Stimulated activated CD4-positive, alpha-beta T cell treated with anti-CD3 and anti-CD28 coated beads, Interleukin-12 subunit alpha, Interleukin-12 subunit beta, amount 100 ng/mL, for 4 hours (primary cell): Measurements from ENCODE around the gene CFAP161.

Experiments
- DNase-seq: peaks from one replicate; pipeline ENCODE4 v3.0.0-alpha.2; 2020

Gene CFAP161

GRCh38 chr15:81133782-81134461 lies at the start of gene CFAP161:
TSS of gene CFAP161 (plus strand) at chr15:81134270. CDS start at chr15:81134330, 60 bp downstream.
- peak; percentile 24 for DNase-seq

- no peak for DNase-seq
Measured at GRCh38 chr15:81084716-81085115, 49.4 kb upstream of the CFAP161 start.

GRCh38 chr15:81085213-81085612 lies 48.9 kb upstream of the CFAP161 start:
- no peak for DNase-seq

- DNase-seq: no peak
Measured at GRCh38 chr15:81085898-81086297, 48.2 kb upstream of the CFAP161 start.

- no peak for DNase-seq
Measured at GRCh38 chr15:81087066-81087465, 47.0 kb upstream of the CFAP161 start.

- DNase-seq: no peak
Measured at GRCh38 chr15:81087694-81088093, 46.4 kb upstream of the CFAP161 start.

- DNase-seq: no peak
Measured at GRCh38 chr15:81088470-81089013, 45.5 kb upstream of the CFAP161 start.

GRCh38 chr15:81091889-81092558 lies 42.0 kb upstream of the CFAP161 start:
- DNase-seq: no peak

GRCh38 chr15:81092559-81092902 lies 41.5 kb upstream of the CFAP161 start:
- DNase-seq: no peak

- DNase-seq: no peak
Measured at GRCh38 chr15:81093961-81094360, 40.1 kb upstream of the CFAP161 start.

- no peak for DNase-seq
Measured at GRCh38 chr15:81095690-81096365, 38.2 kb upstream of the CFAP161 start.

GRCh38 chr15:81096398-81096797 lies 37.7 kb upstream of the CFAP161 start:
- DNase-seq: no peak

- no peak for DNase-seq
Measured at GRCh38 chr15:81097116-81097889, 36.8 kb upstream of the CFAP161 start.

GRCh38 chr15:81097890-81098280 lies 36.2 kb upstream of the CFAP161 start:
- DNase-seq: no peak

- no peak for DNase-seq
Measured at GRCh38 chr15:81098349-81098748, 35.7 kb upstream of the CFAP161 start.

- no peak for DNase-seq
Measured at GRCh38 chr15:81098861-81099651, 35.0 kb upstream of the CFAP161 start.

- no peak for DNase-seq
Measured at GRCh38 chr15:81101894-81102815, 31.9 kb upstream of the CFAP161 start.

GRCh38 chr15:81103857-81104256 lies 30.2 kb upstream of the CFAP161 start:
- no peak for DNase-seq

GRCh38 chr15:81105545-81105944 lies 28.5 kb upstream of the CFAP161 start:
- no peak for DNase-seq

GRCh38 chr15:81106560-81106959 lies 27.5 kb upstream of the CFAP161 start:
- DNase-seq: peak; percentile 20

GRCh38 chr15:81107889-81108288 lies 26.2 kb upstream of the CFAP161 start:
- DNase-seq: no peak
